IMR-90 (cell line): ENCODE measurements around the gene TLK2. TPM values are rescaled to one million over a fixed set of nuclear protein-coding genes. Genes with fewer than 3 reads are reported as not detected.
A peak's percentile ranks its signal among the peaks of the same experiment; 100 is the strongest.

Experiments
- ATAC-seq: fragments of 200-7000 bp; cut with Tn5 transposase; 2 replicates; pipeline ENCODE4 v1.9.1; 2020; ENCODE audit warnings: low read depth, mild to moderate bottlenecking, moderate library complexity
- BruUV-seq: library from RNA; stranded (reverse); fragments of 400-500 nt; replicated peaks from 2 replicates; lab custom pipeline; 2021; lab: Mats Ljungman, UMichigan
- CTCF ChIA-PET: fragments of 300-600 bp; formaldehyde crosslinking; extraction: SDS; loops from one replicate; lab custom pipeline; 2021; ENCODE audit warnings: antibody characterized with exemption; lab: Yijun Ruan, JAX
- POLR2A ChIA-PET: fragments of 300-600 bp; sonication (Branson Sonifier 250); formaldehyde crosslinking; loops from one replicate; lab custom pipeline; 2022; ENCODE audit warnings: antibody characterized with exemption; ENCODE audit not compliant: unreplicated experiment; lab: Charles Lee
- DNase-seq: peaks from one replicate; pipeline ENCODE4 v3.0.0; 2013
- H2AFZ ChIP-seq: replicated peaks from 2 replicates; pipeline ENCODE3; 2013; ENCODE audit warnings: low read length, mild to moderate bottlenecking; ENCODE audit not compliant: poor library complexity
- H2AK5ac ChIP-seq: 2 replicates; pipeline ENCODE4 v1.6.1; 2013; ENCODE audit warnings: low read depth, low read length, inconsistent platforms
- H2AK9ac ChIP-seq: replicated peaks from 2 replicates; pipeline ENCODE3; 2013; ENCODE audit warnings: mild to moderate bottlenecking, low read depth, low read length, moderate library complexity; ENCODE audit not compliant: poor library complexity
- H2BK120ac ChIP-seq: 2 replicates; pipeline ENCODE4 v1.6.1; 2013; ENCODE audit warnings: low read depth, low read length, inconsistent platforms
- H2BK15ac ChIP-seq: 3 replicates; pipeline ENCODE4 v1.6.1; 2013; ENCODE audit warnings: low read depth, low read length, inconsistent platforms
- H2BK20ac ChIP-seq: 2 replicates; pipeline ENCODE4 v1.6.1; 2013; ENCODE audit warnings: low read depth, mild to moderate bottlenecking, inconsistent platforms, low read length, moderate library complexity
- H2BK5ac ChIP-seq: 2 replicates; pipeline ENCODE4 v1.6.1; 2013; ENCODE audit warnings: mild to moderate bottlenecking, low read depth, low read length, inconsistent platforms; ENCODE audit not compliant: poor library complexity, severe bottlenecking
- H3K14ac ChIP-seq: replicated peaks from 2 replicates; pipeline ENCODE4 v1.6.1; 2013; ENCODE audit warnings: low read depth, low read length, inconsistent platforms
- H3K18ac ChIP-seq: 2 replicates; pipeline ENCODE4 v1.6.1; 2013; ENCODE audit warnings: low read depth, low read length, control low read depth
- H3K23ac ChIP-seq: 2 replicates; pipeline ENCODE4 v1.6.1; 2013; ENCODE audit warnings: low read depth, low read length, inconsistent platforms
- H3K27ac ChIP-seq: 2 replicates; pipeline ENCODE4 v1.5.1; 2013; ENCODE audit warnings: mild to moderate bottlenecking, control low read depth, low read length; ENCODE audit not compliant: insufficient read depth
- H3K27me3 ChIP-seq: 2 replicates; pipeline ENCODE4 v1.6.1; 2013; ENCODE audit warnings: low read length; ENCODE audit not compliant: control insufficient read depth, insufficient read depth
- H3K36me3 ChIP-seq: 2 replicates; pipeline ENCODE4 v1.6.1; 2013; ENCODE audit warnings: low read length, mixed read lengths; ENCODE audit not compliant: control insufficient read depth, insufficient read depth
- H3K4ac ChIP-seq: 2 replicates; pipeline ENCODE4 v1.6.1; 2013; ENCODE audit warnings: low read depth, low read length, inconsistent platforms
- H3K4me1 ChIP-seq: 2 replicates; pipeline ENCODE4 v1.6.1; 2013; ENCODE audit warnings: low read length, mixed read lengths; ENCODE audit not compliant: control insufficient read depth, insufficient read depth
- H3K4me2 ChIP-seq: 2 replicates; pipeline ENCODE4 v1.6.1; 2013; ENCODE audit warnings: low read depth, mild to moderate bottlenecking, control low read depth, low read length, moderate library complexity
- H3K4me3 ChIP-seq: 2 replicates; pipeline ENCODE4 v1.5.1; 2013; ENCODE audit warnings: low read depth, mild to moderate bottlenecking, control low read depth, low read length, moderate library complexity; ENCODE audit not compliant: insufficient read depth
- H3K56ac ChIP-seq: 2 replicates; pipeline ENCODE4 v1.6.1; 2013; ENCODE audit warnings: low read length, inconsistent platforms; ENCODE audit not compliant: insufficient read depth; ENCODE audit errors: extremely low read depth
- H3K79me1 ChIP-seq, 2 experiments: 2 replicates each; pipeline ENCODE4 v1.6.1; 2013; ENCODE audit warnings: low read length in 2 of 2, inconsistent platforms in 1 of 2, low read depth in 1 of 2
- H3K9ac ChIP-seq: 2 replicates; pipeline ENCODE4 v1.6.1; 2013; ENCODE audit warnings: low read depth, low read length, control low read depth
- H3K9me1 ChIP-seq: 2 replicates; pipeline ENCODE4 v1.6.1; 2013; ENCODE audit warnings: low read length, inconsistent platforms; ENCODE audit not compliant: insufficient read depth
- H3K9me3 ChIP-seq: 2 replicates; pipeline ENCODE4 v1.6.1; 2013; ENCODE audit warnings: low read length; ENCODE audit not compliant: control insufficient read depth, insufficient read depth
- H4K20me1 ChIP-seq: 2 replicates; pipeline ENCODE4 v1.6.1; 2013; ENCODE audit warnings: low read length, inconsistent platforms; ENCODE audit not compliant: insufficient read depth
- H4K5ac ChIP-seq: 2 replicates; pipeline ENCODE4 v1.6.1; 2013; ENCODE audit warnings: mild to moderate bottlenecking, low read depth, low read length, control low read depth
- H4K8ac ChIP-seq, 2 experiments: 2 replicates each; pipeline ENCODE4 v1.6.1; 2013; ENCODE audit warnings: low read depth in 2 of 2, low read length in 2 of 2, control low read depth in 1 of 2, inconsistent platforms in 1 of 2
- H4K91ac ChIP-seq: 2 replicates; pipeline ENCODE4 v1.6.1; 2013; ENCODE audit warnings: low read depth, low read length, inconsistent platforms; ENCODE audit not compliant: insufficient read depth
- CEBPB ChIP-seq: IDR thresholded peaks from 2 replicates; pipeline ENCODE4 v1.6.1; 2012; ENCODE audit warnings: low read depth, low read length, improper control_type of control experiment
- CTCF ChIP-seq: conservative IDR thresholded peaks from 2 replicates; pipeline ENCODE4 v1.5.1; 2012; ENCODE audit warnings: mild to moderate bottlenecking, low read depth, low read length, improper control_type of control experiment
- NFE2L2 ChIP-seq: fragments of 150-350 bp; IDR thresholded peaks from 2 replicates; pipeline ENCODE4 v1.6.1; 2016; ENCODE audit warnings: low read depth, mild to moderate bottlenecking, low read length
- POLR2A ChIP-seq: IDR thresholded peaks from 2 replicates; pipeline ENCODE4 v1.6.1; 2012; ENCODE audit warnings: mild to moderate bottlenecking, low read depth, low read length
- RFX5 ChIP-seq: IDR thresholded peaks from 2 replicates; pipeline ENCODE4 v1.8.0; 2012; ENCODE audit warnings: low read depth, mild to moderate bottlenecking, low read length, moderate library complexity
- WGBS, 2 experiments: methylation state at CpG; one replicate each; pipeline versions ENCODE4 v1.1.5 to v1.1.7; 2013; ENCODE audit warnings: missing lambda C conversion rate in 2 of 2; ENCODE audit not compliant: insufficient read length in 1 of 2; ENCODE audit errors: extremely low coverage in 2 of 2; 5-methylcytosine and 5-hydroxymethylcytosine counted together
- dilution Hi-C: fragments of 300-500 bp; cut with HindIII; formaldehyde crosslinking; loops from one replicate; pipeline ENCODE4 v1.14.3; 2018; ENCODE audit warnings: low sequenced_read_pairs; ENCODE audit not compliant: unreplicated experiment
- in situ Hi-C: fragments of 300-500 bp; cut with MboI; formaldehyde crosslinking; loops from 3 replicates; pipeline ENCODE4 v1.14.3; 2019; ENCODE audit warnings: low sequenced_read_pairs, inconsistent platforms, mixed read lengths
- intact Hi-C: fragments of 100-400 bp; cut with micrococcal nuclease; formaldehyde crosslinking; loops from 2 replicates; pipeline ENCODE4 v1.10.0; 2022
- polyA plus RNA-seq, 3 experiments: library from polyadenylated mRNA; depleted of rRNA; stranded (reverse); fragments of >200 nt; gene quantifications; 2 replicates each; pipeline ENCODE4 v1.2.3, GENCODE V29; 2012; ENCODE audit warnings: low replicate concordance in 1 of 3
- total RNA-seq: library from RNA; depleted of rRNA; stranded (reverse); fragments of >200 nt; gene quantifications from 2 replicates; pipeline ENCODE4 v1.2.3, GENCODE V29; 2012

The TLK2 gene
- total and polyA plus RNA-seq, 2 of the 4 experiments (the other 2 are of a cell fraction), result 35.7 to 39.4 TPM

DNA sequence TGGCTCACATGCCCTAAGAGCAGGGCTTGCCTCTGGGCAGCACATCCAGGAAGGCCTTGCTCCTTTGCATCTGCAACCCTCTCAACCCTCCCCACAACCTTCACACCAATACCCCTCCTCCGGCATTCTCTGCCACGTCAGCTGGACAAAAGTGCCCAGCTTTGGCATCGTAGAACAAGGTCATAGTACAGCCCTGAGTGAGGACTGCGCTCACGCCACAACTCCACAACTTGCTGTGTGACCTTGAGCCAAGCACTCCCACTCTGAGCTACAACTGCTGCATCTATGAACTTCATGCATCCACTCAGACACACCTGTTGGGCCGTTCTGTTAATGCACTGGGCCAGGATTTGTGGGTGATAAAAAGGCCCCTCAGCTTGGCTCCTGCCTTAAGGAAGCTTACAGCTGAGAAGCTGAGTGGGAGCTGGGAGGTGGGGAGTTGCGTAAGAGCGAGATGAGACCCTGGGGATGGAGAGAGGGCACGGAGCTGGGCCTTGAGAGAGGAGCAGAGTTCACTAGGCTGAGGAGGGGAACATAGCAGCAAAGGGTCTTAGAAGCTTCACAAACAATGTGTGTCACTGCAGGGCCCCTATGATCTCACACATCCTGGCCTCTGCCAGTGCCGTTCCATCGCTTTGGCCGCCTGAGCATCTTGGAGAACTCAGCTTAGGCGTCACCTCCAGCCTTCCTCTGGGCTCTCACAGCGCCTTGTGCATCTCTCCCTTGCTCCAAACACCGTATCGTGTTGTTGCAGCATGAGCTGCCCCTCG, 140.2 kb downstream of the TLK2 start:
- DNase-seq, result no peak
- CTCF ChIA-PET, result no interaction called here
- intact Hi-C loops, result no loop called here

More for the DNA sequence above, 140.2 kb downstream of the TLK2 start:
- H2BK20ac ChIP-seq, result no peak overlapping the region
- H3K23ac ChIP-seq, result no peak overlapping the region
- H4K91ac ChIP-seq, result no peak overlapping the region
- H3K18ac ChIP-seq, result no peak overlapping the region
- no peak overlapping the region for H3K56ac ChIP-seq
- H2BK5ac ChIP-seq, result no peak overlapping the region
- H3K79me1 ChIP-seq, result peaks cover 6 to 41% of the 10 kb centered on the region in 2 experiments; a peak in 3 of 4 replicates
- peaks cover 6% of the 10 kb centered on the region for H3K4me1 ChIP-seq
- H4K5ac ChIP-seq, result no peak overlapping the region
- H3K9me3 ChIP-seq, result no peaks in the 10 kb centered on the region
- H3K4me3 ChIP-seq, result no peak overlapping the region
- H2AFZ ChIP-seq, result no peak overlapping the region
- peaks cover 11% of the 10 kb centered on the region; the same call in 1 of the 2 replicates for H3K36me3 ChIP-seq
- H3K4ac ChIP-seq, result no peak overlapping the region
- H3K9me1 ChIP-seq, result peaks cover 24% of the 10 kb centered on the region
- in situ Hi-C loops, result no loop called here
- POLR2A ChIA-PET, result no interaction called here
- no peak overlapping the region for H4K8ac ChIP-seq
- dilution Hi-C loops, result no loop called here
- H3K9ac ChIP-seq, result no peak overlapping the region
- H3K14ac ChIP-seq, result no peak overlapping the region
- no peak overlapping the region for H2AK9ac ChIP-seq
- ATAC-seq, result no peak
- no peaks in the 10 kb centered on the region for H3K27me3 ChIP-seq
- H4K20me1 ChIP-seq, result no peaks in the 10 kb centered on the region; the same call in none of the 2 replicates
- TF ChIP-seq CTCF (no peak), CEBPB (peak; percentile 74), NFE2L2 (no peak), RFX5 (no peak), POLR2A (no peak)
- no peak overlapping the region for H2AK5ac ChIP-seq
- 90% methylated on average over 13 of the region's 17 CpGs; no CpG with 5 or more reads in 1 of the 2 experiments for WGBS, 2 experiments
- H3K4me2 ChIP-seq, result no peak overlapping the region
- no TSS peak for BruUV-seq
- no peak overlapping the region for H2BK15ac ChIP-seq
- no peak overlapping the region for H3K27ac ChIP-seq
- no peak overlapping the region for H2BK120ac ChIP-seq
